GM21447 (cell line): ENCODE results near the gene COL11A2.

ENCODE experiments used
- ATAC-seq: cut with Tn5 transposase; IDR thresholded peaks from one replicate; pipeline ENCODE4 v1.9.1; 2021; ENCODE audit not compliant: unreplicated experiment

Gene COL11A2

GRCh38 chr6:33172688-33173534 is 19.4 kb downstream of the COL11A2 start:
- no peak for ATAC-seq

GRCh38 chr6:33171880-33172687 is 20.2 kb downstream of the COL11A2 start:
- no peak for ATAC-seq

GRCh38 chr6:33171016-33171879 is 21.0 kb downstream of the COL11A2 start:
- ATAC-seq: no peak

- no peak for ATAC-seq
These were observed 21.9 kb downstream of the COL11A2 start for GRCh38 chr6:33170176-33171015.

GRCh38 chr6:33169291-33170175 is 22.7 kb downstream of the COL11A2 start:
- ATAC-seq: no peak

- ATAC-seq: no peak
These were observed 23.6 kb downstream of the COL11A2 start for GRCh38 chr6:33168639-33169038.

GRCh38 chr6:33168284-33168601 is 24.0 kb downstream of the COL11A2 start:
- no peak for ATAC-seq

GRCh38 chr6:33167374-33168283 is 24.6 kb downstream of the COL11A2 start:
- no peak for ATAC-seq

- no peak for ATAC-seq
These were observed 25.5 kb downstream of the COL11A2 start for GRCh38 chr6:33166811-33167210.

GRCh38 chr6:33166363-33166762 is 25.9 kb downstream of the COL11A2 start:
- ATAC-seq: no peak

- no peak for ATAC-seq
These were observed 26.5 kb downstream of the COL11A2 start for GRCh38 chr6:33165581-33166258.

- ATAC-seq: no peak
These were observed 27.4 kb downstream of the COL11A2 start for GRCh38 chr6:33164665-33165373.

- ATAC-seq: no peak
These were observed 28.1 kb downstream of the COL11A2 start for GRCh38 chr6:33164176-33164575.

GRCh38 chr6:33163540-33163939 is 28.7 kb downstream of the COL11A2 start:
- ATAC-seq: no peak

- peak; percentile 63 for ATAC-seq
These were observed 30.6 kb downstream of the COL11A2 start for GRCh38 chr6:33161354-33162331.

GRCh38 chr6:33160728-33161344 is 31.4 kb downstream of the COL11A2 start:
- ATAC-seq: no peak
